ENCODE results near the gene SLC35G2. TPM values are rescaled to one million over a fixed set of nuclear protein-coding genes. Genes with fewer than 3 reads are reported as not detected.
"Not testable (repeated sequence)": the region's sequence is repeated elsewhere in the genome, so short reads cannot be mapped to it uniquely, and the experiment has no call there.

Gene SLC35G2
- total and polyA plus RNA-seq, 4 donors = 13.8 to 36.4 (median 24.4) TPM

- H3K36me3 ChIP-seq (ENCODE audit: control insufficient read depth, insufficient read depth, low read length) = no peaks in the 10 kb centered on the region
- peak overlapping the region; percentile 64 for H3K27ac ChIP-seq (ENCODE audit: low read depth, low read length)
- no peaks in the 10 kb centered on the region for H3K27me3 ChIP-seq (ENCODE audit: control insufficient read depth, insufficient read depth, low read length)
- no peak overlapping the region for H3K4me3 ChIP-seq (ENCODE audit: low read depth, low read length)
- H3K4me1 ChIP-seq (ENCODE audit: control insufficient read depth, insufficient read depth, low read length) = peaks cover 14% of the 10 kb centered on the region
- no peaks in the 10 kb centered on the region for H3K9me3 ChIP-seq (ENCODE audit: control insufficient read depth, insufficient read depth, low read length)
- WGBS (ENCODE audit: insufficient coverage) = no CpG with 5 or more reads among the region's 4 CpGs
- peak in 4 of 6 donors; percentile 45 to 85 (median 74) for DNase-seq (ENCODE audit: low read depth in 4 of 6, low spot score in 6 of 6)
These were observed 26.2 kb upstream of the SLC35G2 start for GRCh38 chr3:136792556-136793330.

GRCh38 chr3:136801146-136801545, 17.8 kb upstream of the SLC35G2 start:
- not testable (repeated sequence) for H3K36me3 ChIP-seq (ENCODE audit: control insufficient read depth, insufficient read depth, low read length); H3K27me3 ChIP-seq (ENCODE audit: control insufficient read depth, insufficient read depth, low read length); H3K9me3 ChIP-seq (ENCODE audit: control insufficient read depth, insufficient read depth, low read length); H3K4me3 ChIP-seq (ENCODE audit: low read depth, low read length); DNase-seq (ENCODE audit: low read depth in 4 of 6, low spot score in 6 of 6); H3K4me1 ChIP-seq (ENCODE audit: control insufficient read depth, insufficient read depth, low read length); H3K27ac ChIP-seq (ENCODE audit: low read depth, low read length)
- 96% methylated on average over 7 of the region's 10 CpGs for WGBS (ENCODE audit: insufficient coverage)

- peak overlapping the region; percentile 37 for H3K27ac ChIP-seq (ENCODE audit: low read depth, low read length)
These were observed 16.4 kb upstream of the SLC35G2 start for GRCh38 chr3:136802481-136802996.

GRCh38 chr3:136804141-136804540, 14.8 kb upstream of the SLC35G2 start:
- Histone ChIP-seq H3K4me1 (ENCODE audit: control insufficient read depth, insufficient read depth, low read length) (no peaks in the 10 kb centered on the region), H3K9me3 (ENCODE audit: control insufficient read depth, insufficient read depth, low read length) (no peaks in the 10 kb centered on the region), H3K4me3 (ENCODE audit: low read depth, low read length) (no peak overlapping the region), H3K27me3 (ENCODE audit: control insufficient read depth, insufficient read depth, low read length) (no peaks in the 10 kb centered on the region), H3K27ac (ENCODE audit: low read depth, low read length) (no peak overlapping the region), H3K36me3 (ENCODE audit: control insufficient read depth, insufficient read depth, low read length) (no peaks in the 10 kb centered on the region)
- DNase-seq (ENCODE audit: low read depth in 4 of 6, low spot score in 6 of 6) = no peak
- 100% methylated on average over 1 of the region's 4 CpGs for WGBS (ENCODE audit: insufficient coverage)

More at GRCh38 chr3:136802481-136802996, 16.4 kb upstream of the SLC35G2 start:
- no peaks in the 10 kb centered on the region for H3K27me3 ChIP-seq (ENCODE audit: control insufficient read depth, insufficient read depth, low read length)
- no peaks in the 10 kb centered on the region for H3K36me3 ChIP-seq (ENCODE audit: control insufficient read depth, insufficient read depth, low read length)
- no peaks in the 10 kb centered on the region for H3K4me1 ChIP-seq (ENCODE audit: control insufficient read depth, insufficient read depth, low read length)
- H3K9me3 ChIP-seq (ENCODE audit: control insufficient read depth, insufficient read depth, low read length) = no peaks in the 10 kb centered on the region
- WGBS (ENCODE audit: insufficient coverage) = 4% methylated on average over 2 of the region's 5 CpGs
- peak in 4 of 6 donors; percentile 33 to 88 (median 62) for DNase-seq (ENCODE audit: low read depth in 4 of 6, low spot score in 6 of 6)
- no peak overlapping the region for H3K4me3 ChIP-seq (ENCODE audit: low read depth, low read length)

- Histone ChIP-seq H3K27me3 (ENCODE audit: control insufficient read depth, insufficient read depth, low read length) (no peaks in the 10 kb centered on the region), H3K9me3 (ENCODE audit: control insufficient read depth, insufficient read depth, low read length) (no peaks in the 10 kb centered on the region), H3K4me1 (ENCODE audit: control insufficient read depth, insufficient read depth, low read length) (no peaks in the 10 kb centered on the region), H3K27ac (ENCODE audit: low read depth, low read length) (no peak overlapping the region), H3K36me3 (ENCODE audit: control insufficient read depth, insufficient read depth, low read length) (no peaks in the 10 kb centered on the region), H3K4me3 (ENCODE audit: low read depth, low read length) (no peak overlapping the region)
- DNase-seq (ENCODE audit: low read depth in 4 of 6, low spot score in 6 of 6) = peak in 1 of 6 donors; percentile 21
These were observed 14.1 kb upstream of the SLC35G2 start for GRCh38 chr3:136804813-136805212.

- H3K4me1 ChIP-seq (ENCODE audit: control insufficient read depth, insufficient read depth, low read length) = no peaks in the 10 kb centered on the region
- no peaks in the 10 kb centered on the region for H3K27me3 ChIP-seq (ENCODE audit: control insufficient read depth, insufficient read depth, low read length)
- no peaks in the 10 kb centered on the region for H3K36me3 ChIP-seq (ENCODE audit: control insufficient read depth, insufficient read depth, low read length)
- DNase-seq (ENCODE audit: low read depth in 4 of 6, low spot score in 6 of 6) = no peak
- H3K4me3 ChIP-seq (ENCODE audit: low read depth, low read length) = no peak overlapping the region
- 36% methylated on average over 2 of the region's 3 CpGs for WGBS (ENCODE audit: insufficient coverage)
- H3K9me3 ChIP-seq (ENCODE audit: control insufficient read depth, insufficient read depth, low read length) = no peaks in the 10 kb centered on the region
- H3K27ac ChIP-seq (ENCODE audit: low read depth, low read length) = no peak overlapping the region
These were observed 13.1 kb upstream of the SLC35G2 start for GRCh38 chr3:136805795-136806194.

GRCh38 chr3:136811701-136812100, 7.2 kb upstream of the SLC35G2 start:
- H3K27me3 ChIP-seq (ENCODE audit: control insufficient read depth, insufficient read depth, low read length) = no peaks in the 10 kb centered on the region
- no peaks in the 10 kb centered on the region for H3K36me3 ChIP-seq (ENCODE audit: control insufficient read depth, insufficient read depth, low read length)
- no peak overlapping the region for H3K27ac ChIP-seq (ENCODE audit: low read depth, low read length)
- H3K4me1 ChIP-seq (ENCODE audit: control insufficient read depth, insufficient read depth, low read length) = no peaks in the 10 kb centered on the region
- H3K4me3 ChIP-seq (ENCODE audit: low read depth, low read length) = no peak overlapping the region
- DNase-seq (ENCODE audit: low read depth in 4 of 6, low spot score in 6 of 6) = no peak
- H3K9me3 ChIP-seq (ENCODE audit: control insufficient read depth, insufficient read depth, low read length) = peaks cover 3% of the 10 kb centered on the region
- 86% methylated on average over 1 of the region's 3 CpGs for WGBS (ENCODE audit: insufficient coverage)

- Histone ChIP-seq H3K4me1 (ENCODE audit: control insufficient read depth, insufficient read depth, low read length) (peaks cover 32% of the 10 kb centered on the region), H3K27me3 (ENCODE audit: control insufficient read depth, insufficient read depth, low read length) (peaks cover 11% of the 10 kb centered on the region), H3K9me3 (ENCODE audit: control insufficient read depth, insufficient read depth, low read length) (no peaks in the 10 kb centered on the region), H3K36me3 (ENCODE audit: control insufficient read depth, insufficient read depth, low read length) (no peaks in the 10 kb centered on the region), H3K27ac (ENCODE audit: low read depth, low read length) (peak overlapping the region; percentile 89), H3K4me3 (ENCODE audit: low read depth, low read length) (peak overlapping the region; percentile 12)
- DNase-seq (ENCODE audit: low read depth in 4 of 6, low spot score in 6 of 6) = peak in 4 of 6 donors; percentile 52 to 84 (median 72)
- WGBS (ENCODE audit: insufficient coverage) = 14% methylated on average over 1 of the region's 1 CpG
These were observed 1.5 kb upstream of the SLC35G2 start for GRCh38 chr3:136817448-136817847.

- peak overlapping the region; percentile 89 for H3K27ac ChIP-seq (ENCODE audit: low read depth, low read length)
These were observed 646 bp upstream of the SLC35G2 start for GRCh38 chr3:136818191-136818768.

GRCh38 chr3:136819392-136819730, 435 bp downstream of the SLC35G2 start:
- peaks cover 11% of the 10 kb centered on the region for H3K27me3 ChIP-seq (ENCODE audit: control insufficient read depth, insufficient read depth, low read length)
- H3K36me3 ChIP-seq (ENCODE audit: control insufficient read depth, insufficient read depth, low read length) = no peaks in the 10 kb centered on the region
- 0% methylated on average over 18 of the region's 21 CpGs for WGBS (ENCODE audit: insufficient coverage)
- DNase-seq (ENCODE audit: low read depth in 4 of 6, low spot score in 6 of 6) = peak in 1 of 6 donors; percentile 33
- H3K27ac ChIP-seq (ENCODE audit: low read depth, low read length) = peak overlapping the region; percentile 89
- H3K4me3 ChIP-seq (ENCODE audit: low read depth, low read length) = peak overlapping the region; percentile 67
- H3K4me1 ChIP-seq (ENCODE audit: control insufficient read depth, insufficient read depth, low read length) = peaks cover 32% of the 10 kb centered on the region
- peaks cover 3% of the 10 kb centered on the region for H3K9me3 ChIP-seq (ENCODE audit: control insufficient read depth, insufficient read depth, low read length)

More at GRCh38 chr3:136818191-136818768, 646 bp upstream of the SLC35G2 start:
- H3K27me3 ChIP-seq (ENCODE audit: control insufficient read depth, insufficient read depth, low read length) = peaks cover 11% of the 10 kb centered on the region
- 15% methylated on average over 7 of the region's 8 CpGs for WGBS (ENCODE audit: insufficient coverage)
- H3K4me3 ChIP-seq (ENCODE audit: low read depth, low read length) = peak overlapping the region; percentile 67
- H3K36me3 ChIP-seq (ENCODE audit: control insufficient read depth, insufficient read depth, low read length) = no peaks in the 10 kb centered on the region
- DNase-seq (ENCODE audit: low read depth in 4 of 6, low spot score in 6 of 6) = no peak
- no peaks in the 10 kb centered on the region for H3K9me3 ChIP-seq (ENCODE audit: control insufficient read depth, insufficient read depth, low read length)
- peaks cover 32% of the 10 kb centered on the region for H3K4me1 ChIP-seq (ENCODE audit: control insufficient read depth, insufficient read depth, low read length)

All from spinal cord (tissue), 10 donors.